ENCODE measurements around the gene AHRR. TPM values are rescaled to one million over a fixed set of nuclear protein-coding genes. Genes with fewer than 3 reads are reported as not detected.

AHRR gene
- total and polyA plus RNA-seq, 10 of the 15 experiments (the other 5 are each of a cell fraction or from before 2014, with no cell fraction given) = 0.90 to 35.2 (median 19.2) TPM

DNA sequence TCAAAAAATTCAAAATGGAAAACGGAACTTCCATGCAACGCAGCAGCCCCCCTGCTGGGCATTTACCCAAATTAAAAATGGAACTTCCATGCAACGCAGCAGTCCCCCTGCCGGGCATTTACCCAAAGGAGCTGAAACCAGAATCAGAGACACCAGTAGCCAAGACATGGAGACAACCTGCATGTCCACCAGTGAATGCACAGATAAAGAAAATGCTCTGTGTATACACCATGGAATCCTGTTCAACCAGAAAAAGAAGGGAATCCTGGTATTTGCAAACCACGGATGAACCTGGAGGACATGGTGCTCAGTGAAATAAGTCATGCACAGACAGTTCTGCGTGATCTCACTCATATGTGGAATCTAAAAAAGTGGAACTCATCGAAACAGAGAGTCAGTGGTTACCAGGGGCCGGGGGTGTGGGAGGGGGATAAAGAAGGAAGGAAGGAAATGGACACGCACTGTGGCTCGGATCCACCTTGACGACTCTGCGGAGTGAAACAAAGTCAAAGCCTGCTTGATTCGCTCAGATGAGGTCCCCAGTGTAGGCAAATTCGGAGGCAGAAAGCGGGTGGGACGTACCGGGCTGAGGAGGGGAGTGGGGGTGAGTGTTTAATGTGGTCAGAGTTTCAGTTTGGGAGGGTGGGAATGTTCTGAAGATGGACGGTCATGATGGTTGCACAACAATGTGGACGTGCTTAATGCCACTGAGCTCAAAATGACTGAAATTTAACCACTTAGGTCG, 81.3 kb downstream of the AHRR start (continued):
- TF ChIP-seq E4F1 (IDR thresholded peaks at IDR 0.05; ENCODE audit: borderline replicate concordance, partially characterized antibody) = no peak
- TF ChIP-seq, protein P1, sequence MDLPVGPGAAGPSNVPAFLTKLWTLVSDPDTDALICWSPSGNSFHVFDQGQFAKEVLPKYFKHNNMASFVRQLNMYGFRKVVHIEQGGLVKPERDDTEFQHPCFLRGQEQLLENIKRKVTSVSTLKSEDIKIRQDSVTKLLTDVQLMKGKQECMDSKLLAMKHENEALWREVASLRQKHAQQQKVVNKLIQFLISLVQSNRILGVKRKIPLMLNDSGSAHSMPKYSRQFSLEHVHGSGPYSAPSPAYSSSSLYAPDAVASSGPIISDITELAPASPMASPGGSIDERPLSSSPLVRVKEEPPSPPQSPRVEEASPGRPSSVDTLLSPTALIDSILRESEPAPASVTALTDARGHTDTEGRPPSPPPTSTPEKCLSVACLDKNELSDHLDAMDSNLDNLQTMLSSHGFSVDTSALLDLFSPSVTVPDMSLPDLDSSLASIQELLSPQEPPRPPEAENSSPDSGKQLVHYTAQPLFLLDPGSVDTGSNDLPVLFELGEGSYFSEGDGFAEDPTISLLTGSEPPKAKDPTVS (IDR thresholded peaks at IDR 0.05; ENCODE audit: low read depth, low read length) = no peak
- peak; percentile 70 for TF ChIP-seq SP1 (IDR thresholded peaks at IDR 0.05; ENCODE audit: low read depth, low read length)
- TF ChIP-seq SMC3 (IDR thresholded peaks at IDR 0.05; ENCODE audit: borderline replicate concordance, low read length) = peak; percentile 17; the same call in 1 of the 2 replicates
- no peak for TF ChIP-seq ZBTB40 (IDR thresholded peaks at IDR 0.05; ENCODE audit: borderline replicate concordance)
- TF ChIP-seq RELA (IDR thresholded peaks at IDR 0.05; ENCODE audit: borderline replicate concordance, partially characterized antibody) = no peak
- TF ChIP-seq MYC (IDR thresholded peaks at IDR 0.05; ENCODE audit: insufficient read depth, insufficient read length, insufficient replicate concordance, low read length, severe bottlenecking) = no peak
- TF ChIP-seq NFYB (IDR thresholded peaks at IDR 0.05; ENCODE audit: insufficient read depth, low read depth, low read length) = no peak
- TF ChIP-seq, protein P2, sequence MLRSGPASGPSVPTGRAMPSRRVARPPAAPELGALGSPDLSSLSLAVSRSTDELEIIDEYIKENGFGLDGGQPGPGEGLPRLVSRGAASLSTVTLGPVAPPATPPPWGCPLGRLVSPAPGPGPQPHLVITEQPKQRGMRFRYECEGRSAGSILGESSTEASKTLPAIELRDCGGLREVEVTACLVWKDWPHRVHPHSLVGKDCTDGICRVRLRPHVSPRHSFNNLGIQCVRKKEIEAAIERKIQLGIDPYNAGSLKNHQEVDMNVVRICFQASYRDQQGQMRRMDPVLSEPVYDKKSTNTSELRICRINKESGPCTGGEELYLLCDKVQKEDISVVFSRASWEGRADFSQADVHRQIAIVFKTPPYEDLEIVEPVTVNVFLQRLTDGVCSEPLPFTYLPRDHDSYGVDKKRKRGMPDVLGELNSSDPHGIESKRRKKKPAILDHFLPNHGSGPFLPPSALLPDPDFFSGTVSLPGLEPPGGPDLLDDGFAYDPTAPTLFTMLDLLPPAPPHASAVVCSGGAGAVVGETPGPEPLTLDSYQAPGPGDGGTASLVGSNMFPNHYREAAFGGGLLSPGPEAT (IDR thresholded peaks at IDR 0.05; ENCODE audit: low read depth) = peak; percentile 56; the same call in 1 of the 2 replicates
- TF ChIP-seq HCFC1 (IDR thresholded peaks at IDR 0.05; ENCODE audit: low read length) = no peak
- TF ChIP-seq MYB (IDR thresholded peaks at IDR 0.05; ENCODE audit: borderline replicate concordance, low read depth, low read length) = no peak
- TF ChIP-seq YY1 (IDR thresholded peaks at IDR 0.05; ENCODE audit: low read depth, low read length) = peak; percentile 69
- TF ChIP-seq, protein P3, sequence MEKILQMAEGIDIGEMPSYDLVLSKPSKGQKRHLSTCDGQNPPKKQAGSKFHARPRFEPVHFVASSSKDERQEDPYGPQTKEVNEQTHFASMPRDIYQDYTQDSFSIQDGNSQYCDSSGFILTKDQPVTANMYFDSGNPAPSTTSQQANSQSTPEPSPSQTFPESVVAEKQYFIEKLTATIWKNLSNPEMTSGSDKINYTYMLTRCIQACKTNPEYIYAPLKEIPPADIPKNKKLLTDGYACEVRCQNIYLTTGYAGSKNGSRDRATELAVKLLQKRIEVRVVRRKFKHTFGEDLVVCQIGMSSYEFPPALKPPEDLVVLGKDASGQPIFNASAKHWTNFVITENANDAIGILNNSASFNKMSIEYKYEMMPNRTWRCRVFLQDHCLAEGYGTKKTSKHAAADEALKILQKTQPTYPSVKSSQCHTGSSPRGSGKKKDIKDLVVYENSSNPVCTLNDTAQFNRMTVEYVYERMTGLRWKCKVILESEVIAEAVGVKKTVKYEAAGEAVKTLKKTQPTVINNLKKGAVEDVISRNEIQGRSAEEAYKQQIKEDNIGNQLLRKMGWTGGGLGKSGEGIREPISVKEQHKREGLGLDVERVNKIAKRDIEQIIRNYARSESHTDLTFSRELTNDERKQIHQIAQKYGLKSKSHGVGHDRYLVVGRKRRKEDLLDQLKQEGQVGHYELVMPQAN (conservative IDR thresholded peaks at IDR 0.05) = no peak
- TF ChIP-seq, protein P4, sequence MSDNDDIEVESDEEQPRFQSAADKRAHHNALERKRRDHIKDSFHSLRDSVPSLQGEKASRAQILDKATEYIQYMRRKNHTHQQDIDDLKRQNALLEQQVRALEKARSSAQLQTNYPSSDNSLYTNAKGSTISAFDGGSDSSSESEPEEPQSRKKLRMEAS (IDR thresholded peaks at IDR 0.05; ENCODE audit: low read depth, low read length) = no peak
- no peak for TF ChIP-seq BACH1 (IDR thresholded peaks at IDR 0.05; ENCODE audit: borderline replicate concordance)
- TF ChIP-seq BRCA1 (IDR thresholded peaks at IDR 0.05; ENCODE audit: low read depth, low read length) = no peak

Measured in GM12878 (cell line).